ENCODE data around the gene LRP5. TPM values are rescaled to one million over a fixed set of nuclear protein-coding genes. Genes with fewer than 3 reads are reported as not detected.
A peak's percentile ranks its signal among the peaks of the same experiment; 100 is the strongest.
"Not testable (repeated sequence)": the region's sequence is repeated elsewhere in the genome, so short reads cannot be mapped to it uniquely, and the experiment has no call there.

Gene LRP5
- total RNA-seq, 1 donor from 2014 or later = 162 TPM

- Mint-ChIP-seq H3K27me3 (ENCODE audit: unreplicated experiment) (no peaks in the 10 kb centered on the region), H3K4me3 (ENCODE audit: unreplicated experiment) (no peak overlapping the region), H3K9me3 (ENCODE audit: unreplicated experiment) (no peaks in the 10 kb centered on the region), H3K27ac (ENCODE audit: unreplicated experiment) (peak overlapping the region; percentile 94), H3K4me1 (ENCODE audit: unreplicated experiment) (peaks cover 81% of the 10 kb centered on the region), H3K36me3 (ENCODE audit: unreplicated experiment) (peaks cover 7% of the 10 kb centered on the region)
- no peak for TF ChIP-seq CTCF (IDR thresholded peaks at IDR 0.05)
- DNase-seq (ENCODE audit: extremely low spot score, unreplicated experiment) = no peak
Measured at GRCh38 chr11:68343761-68344256, 31.4 kb downstream of the LRP5 start.

- not testable (repeated sequence) for H3K27me3 Mint-ChIP-seq (ENCODE audit: unreplicated experiment); DNase-seq (ENCODE audit: extremely low spot score, unreplicated experiment); H3K36me3 Mint-ChIP-seq (ENCODE audit: unreplicated experiment); H3K4me3 Mint-ChIP-seq (ENCODE audit: unreplicated experiment); H3K9me3 Mint-ChIP-seq (ENCODE audit: unreplicated experiment)
- Mint-ChIP-seq H3K4me1 (ENCODE audit: unreplicated experiment) (peaks cover 71% of the 10 kb centered on the region), H3K27ac (ENCODE audit: unreplicated experiment) (peak overlapping the region; percentile 55)
Measured at GRCh38 chr11:68344821-68345220, 32.4 kb downstream of the LRP5 start.

- Mint-ChIP-seq H3K27me3 (ENCODE audit: unreplicated experiment) (no peaks in the 10 kb centered on the region), H3K4me1 (ENCODE audit: unreplicated experiment) (peaks cover 71% of the 10 kb centered on the region), H3K9me3 (ENCODE audit: unreplicated experiment) (no peaks in the 10 kb centered on the region), H3K4me3 (ENCODE audit: unreplicated experiment) (no peak overlapping the region), H3K36me3 (ENCODE audit: unreplicated experiment) (peaks cover 16% of the 10 kb centered on the region), H3K27ac (ENCODE audit: unreplicated experiment) (peak overlapping the region; percentile 42)
- TF ChIP-seq CTCF (IDR thresholded peaks at IDR 0.05) = no peak
- DNase-seq (ENCODE audit: extremely low spot score, unreplicated experiment) = no peak
Measured at GRCh38 chr11:68345776-68346461, 33.5 kb downstream of the LRP5 start.

- H3K4me1 Mint-ChIP-seq (ENCODE audit: unreplicated experiment) = peaks cover 68% of the 10 kb centered on the region
- peak overlapping the region; percentile 50 for H3K27ac Mint-ChIP-seq (ENCODE audit: unreplicated experiment)
- TF ChIP-seq CTCF (IDR thresholded peaks at IDR 0.05) = no peak
- H3K4me3 Mint-ChIP-seq (ENCODE audit: unreplicated experiment) = no peak overlapping the region
- DNase-seq (ENCODE audit: extremely low spot score, unreplicated experiment) = no peak
- peaks cover 17% of the 10 kb centered on the region for H3K36me3 Mint-ChIP-seq (ENCODE audit: unreplicated experiment)
- no peaks in the 10 kb centered on the region for H3K27me3 Mint-ChIP-seq (ENCODE audit: unreplicated experiment)
- H3K9me3 Mint-ChIP-seq (ENCODE audit: unreplicated experiment) = no peaks in the 10 kb centered on the region
Measured at GRCh38 chr11:68346462-68346790, 34.0 kb downstream of the LRP5 start.

GRCh38 chr11:68347345-68347744, 35.0 kb downstream of the LRP5 start:
- Mint-ChIP-seq H3K4me1 (ENCODE audit: unreplicated experiment) (peaks cover 68% of the 10 kb centered on the region), H3K4me3 (ENCODE audit: unreplicated experiment) (no peak overlapping the region), H3K9me3 (ENCODE audit: unreplicated experiment) (no peaks in the 10 kb centered on the region), H3K36me3 (ENCODE audit: unreplicated experiment) (peaks cover 25% of the 10 kb centered on the region), H3K27ac (ENCODE audit: unreplicated experiment) (peak overlapping the region; percentile 50), H3K27me3 (ENCODE audit: unreplicated experiment) (no peaks in the 10 kb centered on the region)
- no peak for TF ChIP-seq CTCF (IDR thresholded peaks at IDR 0.05)
- no peak for DNase-seq (ENCODE audit: extremely low spot score, unreplicated experiment)

All from osteocyte (in vitro differentiated cells).